Fibroblast of mammary gland (primary cell): ENCODE measurements around the gene CTIF.

Experiments used
- DNase-seq: peaks from one replicate; pipeline ENCODE4 v3.0.0-alpha.2; 2010; ENCODE audit warnings: low read depth
- H3K4me3 ChIP-seq: 2 replicates; pipeline ENCODE4 v1.5.1; 2011; ENCODE audit warnings: low read depth, mild to moderate bottlenecking, low read length, moderate library complexity; ENCODE audit not compliant: control insufficient read depth
- CTCF ChIP-seq: conservative IDR thresholded peaks from 2 replicates; pipeline ENCODE4 v1.5.1; 2011; ENCODE audit warnings: low read depth, low read length, inconsistent platforms; ENCODE audit not compliant: control insufficient read depth, insufficient read depth

The CTIF gene

GRCh38 chr18:48622911-48623431, 84.1 kb downstream of the CTIF start:
- no peak for DNase-seq
- H3K4me3 ChIP-seq, result no peak overlapping the region
- no peak for TF ChIP-seq CTCF

GRCh38 chr18:48623468-48624235, 84.8 kb downstream of the CTIF start:
- no peak overlapping the region for H3K4me3 ChIP-seq
- peak; percentile 81 for DNase-seq
- TF ChIP-seq CTCF, result no peak

GRCh38 chr18:48624856-48625255, 86.0 kb downstream of the CTIF start:
- TF ChIP-seq CTCF, result no peak
- no peak overlapping the region for H3K4me3 ChIP-seq
- no peak for DNase-seq

DNA sequence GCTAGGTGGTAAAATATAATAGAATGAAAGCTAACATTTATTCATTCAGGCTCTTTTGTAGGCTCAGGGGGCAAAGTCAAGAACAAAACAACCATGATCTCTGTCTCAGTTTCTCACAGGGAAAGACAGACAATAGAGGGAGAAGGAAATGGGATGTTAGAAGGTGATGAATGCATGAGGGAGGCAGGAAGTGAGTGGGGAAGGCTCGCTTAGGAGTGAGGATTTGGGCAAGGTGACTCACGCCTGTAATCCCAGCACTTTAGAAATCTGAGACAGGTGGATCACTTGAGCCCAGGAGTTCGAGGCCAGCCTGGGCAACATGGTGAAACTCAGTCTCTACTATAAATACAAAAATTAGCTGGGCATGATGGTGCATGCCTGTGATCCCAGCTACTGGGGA, 88.4 kb downstream of the CTIF start:
- no peak for TF ChIP-seq CTCF
- peak; percentile 45 for DNase-seq

DNA sequence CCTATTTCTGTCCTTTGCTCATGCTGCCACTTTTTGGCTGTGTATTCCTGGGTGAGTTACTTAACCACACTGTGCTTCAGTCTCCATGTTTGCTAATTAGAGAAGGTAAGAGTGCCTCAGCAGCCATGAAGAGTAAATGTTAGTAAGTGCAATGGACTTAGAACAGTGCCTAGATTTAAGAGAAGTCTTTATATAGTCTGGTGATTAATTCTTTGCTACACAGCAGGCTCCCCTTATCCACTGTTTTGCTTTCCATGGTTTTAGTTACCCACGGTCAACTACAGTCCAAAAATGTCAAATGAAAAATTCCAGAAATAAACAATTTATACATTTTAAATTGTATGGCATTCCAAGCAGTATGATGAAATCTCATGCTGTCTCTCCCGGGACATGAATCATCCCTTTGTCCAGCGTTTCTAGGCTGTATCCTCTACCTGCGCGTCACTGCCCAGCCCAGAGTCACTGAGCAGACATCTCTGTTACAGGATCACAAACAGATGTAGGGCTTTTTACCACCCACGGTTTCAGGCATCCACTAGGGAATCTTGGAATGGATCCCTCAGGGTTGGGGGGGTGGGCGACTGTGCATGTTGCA, 91.0 kb downstream of the CTIF start:
- DNase-seq, result peak; percentile 99
- H3K4me3 ChIP-seq, result no peak overlapping the region

More for the DNA sequence above, 88.4 kb downstream of the CTIF start:
- H3K4me3 ChIP-seq, result no peak overlapping the region

DNA sequence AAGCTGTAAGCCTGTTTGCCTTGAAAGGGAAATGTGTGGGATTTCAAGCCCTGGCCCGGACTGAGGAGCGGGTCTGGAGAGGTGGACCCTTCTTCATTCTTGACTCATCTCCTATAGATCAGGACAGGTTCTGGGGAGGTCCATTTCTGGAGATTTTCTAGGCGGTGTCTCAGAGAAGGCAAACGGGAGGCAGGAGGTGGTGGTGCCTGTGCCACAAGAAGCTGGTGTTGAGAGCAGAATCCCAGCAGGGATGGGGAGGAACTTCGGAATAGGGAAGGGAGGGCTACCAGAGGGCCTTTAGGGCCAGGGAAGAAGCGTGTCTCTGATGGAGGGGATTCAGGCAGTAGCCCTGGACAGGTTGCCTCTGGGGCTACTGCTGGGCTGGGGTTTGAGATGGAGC, 93.0 kb downstream of the CTIF start:
- no peak for TF ChIP-seq CTCF
- no peak for DNase-seq
- H3K4me3 ChIP-seq, result no peak overlapping the region

More for the DNA sequence above, 91.0 kb downstream of the CTIF start:
- TF ChIP-seq CTCF, result no peak
